Endothelial cell of umbilical vein (primary cell): ENCODE data around the gene LRRC43. TPM values are rescaled to one million over a fixed set of nuclear protein-coding genes. Genes with fewer than 3 reads are reported as not detected.

Experiments
- BruUV-seq: library from RNA; stranded (reverse); fragments of 400-500 nt; replicated peaks from 2 replicates; lab custom pipeline; 2021; lab: Mats Ljungman, UMichigan
- CTCF ChIA-PET: fragments of 300-600, 350-600 bp; sonication (Branson Sonifier 250); formaldehyde crosslinking; loops from one replicate; lab custom pipeline; 2021; ENCODE audit warnings: antibody characterized with exemption, inconsistent platforms; lab: Charles Lee
- POLR2A ChIA-PET: fragments of 300-600, 350-600 bp; sonication (Branson Sonifier 250); formaldehyde crosslinking; loops from one replicate; lab custom pipeline; 2021; ENCODE audit warnings: antibody characterized with exemption, inconsistent platforms; lab: Charles Lee
- DNase-seq: peaks from one replicate; pipeline ENCODE4 v3.0.0-alpha.2; 2011; ENCODE audit warnings: low read depth, low spot score
- FAIRE-seq: peaks from 2 replicates; lab custom pipeline; 2011; peaks lifted over from hg19 to GRCh38; lab: Jason Lieb, UNC
- H2AFZ ChIP-seq: 2 replicates; pipeline ENCODE4 v1.6.0; 2012; ENCODE audit warnings: low read depth, low read length, control low read depth, inconsistent platforms
- H3K27ac ChIP-seq: 2 replicates; pipeline ENCODE4 v1.5.1; 2011; ENCODE audit warnings: low read depth, mild to moderate bottlenecking, control low read depth, low read length, moderate library complexity; ENCODE audit not compliant: insufficient read depth
- H3K27me3 ChIP-seq, 2 experiments: 2 replicates each; pipeline versions ENCODE4 v1.6.0 to v1.6.1; 2011; ENCODE audit warnings: low read length in 2 of 2, mixed read lengths in 1 of 2; ENCODE audit not compliant: control insufficient read depth in 2 of 2, insufficient read depth in 2 of 2
- H3K36me3 ChIP-seq, 2 experiments: 2 replicates in 1 of 2; 3 replicates in 1 of 2; pipeline ENCODE4 v1.5.1; 2011; ENCODE audit warnings: low read length in 2 of 2, mild to moderate bottlenecking in 1 of 2, moderate library complexity in 1 of 2; ENCODE audit not compliant: control insufficient read depth in 2 of 2, insufficient read depth in 2 of 2; ENCODE audit errors: extremely low read depth in 1 of 2
- H3K4me1 ChIP-seq: 3 replicates; pipeline ENCODE4 v1.5.1; 2011; ENCODE audit warnings: mild to moderate bottlenecking, low read length; ENCODE audit not compliant: control insufficient read depth, insufficient read depth; ENCODE audit errors: extremely low read depth
- H3K4me2 ChIP-seq: 2 replicates; pipeline ENCODE4 v1.6.1; 2011; ENCODE audit warnings: low read length, control low read depth, mixed read lengths; ENCODE audit not compliant: insufficient read depth
- H3K4me3 ChIP-seq, 3 experiments: fragments of 200-600 bp in 1 of 3; sonication (generic), shearing (Covaris generic) in 1 of 3; replicated peaks in 1 of 3; 2 replicates each; pipeline ENCODE4 v1.5.1; 2011 to 2016; ENCODE audit warnings: control low read depth in 3 of 3, low read length in 3 of 3, mild to moderate bottlenecking in 2 of 3, inconsistent platforms in 1 of 3, low read depth in 1 of 3, moderate library complexity in 1 of 3; ENCODE audit not compliant: insufficient read depth in 1 of 3
- H3K79me2 ChIP-seq: 2 replicates; pipeline ENCODE4 v1.6.0; 2012; ENCODE audit warnings: low read length, inconsistent platforms; ENCODE audit not compliant: control insufficient read depth, insufficient read depth
- H3K9ac ChIP-seq: replicated peaks from 2 replicates; pipeline ENCODE3; 2011; ENCODE audit warnings: low read length, control low read depth; ENCODE audit not compliant: insufficient read depth; ENCODE audit errors: extremely low read depth
- H3K9me1 ChIP-seq: replicated peaks from 3 replicates; pipeline ENCODE4 v1.6.0; 2011; ENCODE audit warnings: mild to moderate bottlenecking, low read length; ENCODE audit not compliant: control insufficient read depth, insufficient read depth; ENCODE audit errors: extremely low read depth
- H3K9me3 ChIP-seq: replicated peaks from 2 replicates; pipeline ENCODE4 v1.5.1; 2012; ENCODE audit warnings: low read length, inconsistent platforms; ENCODE audit not compliant: control insufficient read depth, insufficient read depth
- H4K20me1 ChIP-seq: replicated peaks from 2 replicates; pipeline ENCODE3; 2011; ENCODE audit warnings: mild to moderate bottlenecking, low read length; ENCODE audit not compliant: control insufficient read depth, insufficient read depth; ENCODE audit errors: extremely low read depth
- CTCF ChIP-seq, 2 donors: IDR thresholded peaks; 1 replicate in 1 of 2; 2 replicates in 1 of 2; pipeline ENCODE4 v1.5.1; 2011; ENCODE audit warnings: low read length in 2 of 2, mild to moderate bottlenecking in 2 of 2, moderate library complexity in 2 of 2, control low read depth in 1 of 2, inconsistent platforms in 1 of 2, low read depth in 1 of 2; ENCODE audit not compliant: insufficient read depth in 1 of 2; ENCODE audit errors: extremely low read depth in 1 of 2
- EZH2 ChIP-seq: IDR thresholded peaks from 2 replicates; pipeline ENCODE4 v1.6.1; 2012; ENCODE audit warnings: borderline replicate concordance, low read depth, mild to moderate bottlenecking, moderate library complexity, low read length, inconsistent platforms; ENCODE audit not compliant: severe bottlenecking
- FOS ChIP-seq: IDR thresholded peaks from 2 replicates; pipeline ENCODE4 v1.6.1; 2011; ENCODE audit warnings: mild to moderate bottlenecking, low read length, moderate library complexity, borderline replicate concordance; ENCODE audit not compliant: insufficient read depth
- GATA2 ChIP-seq: IDR thresholded peaks from 2 replicates; pipeline ENCODE4 v1.7.0; 2011; ENCODE audit warnings: low read depth, mild to moderate bottlenecking, moderate library complexity, mixed read lengths, low read length; ENCODE audit not compliant: insufficient read length, insufficient read depth
- JUN ChIP-seq: IDR thresholded peaks from 2 replicates; pipeline ENCODE4 v1.6.1; 2011; ENCODE audit warnings: borderline replicate concordance, low read depth; ENCODE audit not compliant: insufficient read length, insufficient read depth
- MAX ChIP-seq: IDR thresholded peaks from 2 replicates; pipeline ENCODE4 v1.6.1; 2011; ENCODE audit not compliant: insufficient read depth, insufficient read length
- MYC ChIP-seq: IDR thresholded peaks from one replicate; pipeline ENCODE4 v1.6.1; 2011; ENCODE audit warnings: mild to moderate bottlenecking, low read depth, low read length
- POLR2A ChIP-seq: IDR thresholded peaks from 2 replicates; pipeline ENCODE4 v1.6.1; 2012; ENCODE audit warnings: low read depth, mild to moderate bottlenecking, control low read depth, low read length
- POLR2AphosphoS5 ChIP-seq: IDR thresholded peaks from 2 replicates; pipeline ENCODE4 v1.6.1; 2012; ENCODE audit warnings: low read depth, mild to moderate bottlenecking, control low read depth, low read length, moderate library complexity; ENCODE audit not compliant: insufficient read depth
- dilution Hi-C: fragments of 300-500 bp; cut with MboI; formaldehyde crosslinking; loops from one replicate; pipeline ENCODE4 v1.15.0; 2019; ENCODE audit warnings: low sequenced_read_pairs; ENCODE audit not compliant: extremely low pct_ligation_motif_present
- intact Hi-C: fragments of 100-400 bp; cut with micrococcal nuclease; formaldehyde crosslinking; loops from one replicate; pipeline ENCODE4 v1.10.0; 2022
- polyA plus RNA-seq, 4 experiments: library from polyadenylated mRNA; depleted of rRNA in 3 of 4; stranded (reverse) in 3 of 4; unstranded in 1 of 4; fragments of >200 nt; gene quantifications; 2 replicates each; pipeline versions ENCODE4 v1.2.1 to v1.2.3, GENCODE V29; 2011 to 2012; ENCODE audit warnings: missing spikeins in 1 of 4
- total RNA-seq: library from RNA; stranded (reverse); gene quantifications from 2 replicates; pipeline ENCODE4 v1.2.3, GENCODE V29; 2021

Gene LRRC43
- total and polyA plus RNA-seq, 2 donors (not counting 3 experiments of a cell fraction or from before 2014, with no cell fraction given) = 3.1 to 3.4 TPM

- intact Hi-C loops (loop anchor here (5.0 kb wide), 1 partner anchor 524 kb away; the partner anchor contains the start of gene DENR), dilution Hi-C loops (no loop called here)
- Histone ChIP-seq H3K27ac (no peak overlapping the region), H2AFZ (no peak overlapping the region), H3K9me1 (no peaks in the 10 kb centered on the region), H3K4me3 (no peak overlapping the region), H3K4me2 (no peak overlapping the region), H3K79me2 (peaks cover 21% of the 10 kb centered on the region), H3K27me3 (no peaks in the 10 kb centered on the region), H4K20me1 (no peaks in the 10 kb centered on the region), H3K9ac (no peak overlapping the region), H3K9me3 (no peaks in the 10 kb centered on the region), H3K4me1 (peaks cover 10% of the 10 kb centered on the region), H3K36me3 (peaks cover 2 to 4% of the 10 kb centered on the region in 2 experiments)
- BruUV-seq = no TSS peak
- TF ChIP-seq POLR2AphosphoS5 = no peak
- no peak for TF ChIP-seq FOS
- TF ChIP-seq MYC = no peak
- TF ChIP-seq MAX = no peak
- no peak for TF ChIP-seq EZH2
- no peak for TF ChIP-seq CTCF (IDR thresholded peaks at IDR 0.05; ENCODE audit: extremely low read depth in 1 of 2, insufficient read depth in 1 of 2, low read depth in 1 of 2, low read length in 2 of 2)
- no peak for TF ChIP-seq GATA2
- TF ChIP-seq POLR2A = no peak
- no peak for TF ChIP-seq JUN
- DNase-seq = no peak
- ChIA-PET POLR2A (no interaction called here), CTCF (interaction anchor here (1.5 to 1.7 kb wide), 2 partner anchors 12 to 97 kb away, joined by 3 to 5 read pairs; no protein-coding TSS in a partner anchor)
- peak; percentile 40 for FAIRE-seq
Measured at GRCh38 chr12:122228092-122228491, 45.2 kb downstream of the LRRC43 start.
